NCI-H1436 (cell line): Measurements from ENCODE around the gene DCC.
A peak's percentile ranks its signal among the peaks of the same experiment; 100 is the strongest.

Experiments used
- DNase-seq: peaks from one replicate; lab custom pipeline; 2025; lab: John Stamatoyannopoulos, UW

Gene DCC

DNA sequence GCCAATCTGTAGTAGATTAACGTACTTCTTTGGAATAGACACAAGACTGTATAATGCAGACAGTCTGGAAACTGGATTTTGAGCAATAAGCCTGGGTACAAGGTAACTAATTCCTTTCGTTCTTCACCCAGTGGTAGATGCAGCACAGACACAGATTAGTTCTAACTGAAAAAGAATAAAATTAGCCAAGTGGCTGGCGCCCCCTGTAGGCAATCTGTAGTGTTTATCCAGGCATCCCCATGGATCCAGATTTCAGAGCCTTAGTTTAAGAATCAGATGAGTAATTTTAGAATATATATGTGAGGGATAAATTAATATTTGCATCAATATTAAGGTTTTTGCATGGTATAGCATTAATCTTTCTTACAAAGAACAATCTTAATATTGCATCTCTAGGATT is 563.9 kb downstream of the DCC start:
- DNase-seq, result peak; percentile 12

DNA sequence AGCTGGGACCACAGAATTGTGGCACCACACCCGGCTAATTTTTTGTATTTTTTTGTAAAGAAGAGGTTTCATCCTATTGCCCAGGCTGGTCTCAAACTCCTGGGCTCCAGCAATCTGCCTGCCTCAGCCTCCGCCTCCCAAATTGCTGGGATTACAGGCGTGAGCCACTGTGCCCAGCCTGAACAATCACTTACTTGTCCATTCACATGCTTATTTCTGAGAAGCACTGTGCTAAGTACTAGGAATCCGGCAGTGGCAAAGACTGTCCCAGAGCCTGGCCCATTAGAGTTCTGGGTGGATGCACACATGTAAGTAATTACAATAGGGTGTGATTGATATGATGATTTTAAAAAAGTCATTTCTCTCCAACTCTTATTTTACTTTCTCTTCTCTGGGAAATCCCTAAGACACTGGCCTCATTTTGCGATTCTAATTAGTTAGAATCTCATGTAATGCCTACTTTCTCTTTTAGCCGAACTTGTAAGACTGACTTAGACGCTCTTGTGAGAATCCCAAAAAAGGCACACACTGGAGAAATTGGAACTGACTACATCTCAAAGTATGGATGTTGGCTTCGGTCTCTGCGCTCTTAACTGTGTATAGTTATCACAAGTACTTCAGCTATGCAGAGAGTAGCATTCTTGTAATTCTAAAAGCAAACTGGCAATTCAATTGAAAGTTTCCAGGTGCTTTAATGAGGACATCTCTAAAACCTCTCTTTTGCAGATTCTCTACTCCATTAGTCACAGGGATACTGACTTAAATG is 567.7 kb downstream of the DCC start:
- no peak for DNase-seq

DNA sequence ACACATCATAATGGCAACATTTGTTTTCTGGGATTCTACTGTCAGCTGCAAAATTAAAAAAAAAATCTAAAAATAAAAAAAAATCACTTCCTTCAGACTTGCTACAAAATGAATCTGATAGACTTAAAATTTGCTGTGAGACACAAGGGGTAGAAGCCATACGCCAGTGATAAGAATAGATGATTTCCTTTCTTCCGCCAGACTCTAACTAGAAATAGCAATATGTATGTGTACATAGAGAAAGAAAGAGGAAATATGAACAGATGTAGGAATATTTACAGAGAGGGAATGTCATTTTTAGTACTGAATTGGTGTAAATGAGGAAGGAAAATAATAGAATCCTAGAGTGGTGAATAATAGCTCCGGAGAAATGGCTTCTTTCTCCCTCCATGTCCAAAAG is 574.2 kb downstream of the DCC start:
- DNase-seq, result no peak

GRCh38 chr18:52920665-52921064 is 580.7 kb downstream of the DCC start:
- no peak for DNase-seq

- no peak for DNase-seq
Observed at GRCh38 chr18:52933356-52933755, 593.4 kb downstream of the DCC start.

DNA sequence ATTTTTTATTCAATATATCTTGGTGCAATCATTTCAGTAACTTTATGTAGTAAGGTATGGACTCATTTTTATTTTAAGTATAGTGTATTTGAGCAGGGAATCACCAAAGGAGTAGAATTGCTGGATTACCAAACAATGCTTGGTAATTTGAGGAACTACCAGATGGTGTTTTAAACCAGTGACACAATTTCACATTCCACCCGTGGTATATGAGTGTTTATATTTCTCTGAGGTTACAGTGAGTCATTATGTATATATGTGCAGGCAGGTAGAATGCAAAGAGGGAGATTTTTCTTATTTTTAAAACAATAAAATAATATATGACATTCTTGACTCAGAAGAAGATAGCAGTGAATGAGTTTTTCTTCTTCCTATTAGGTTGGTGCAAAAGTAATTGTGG is 596.9 kb downstream of the DCC start:
- DNase-seq, result no peak

DNA sequence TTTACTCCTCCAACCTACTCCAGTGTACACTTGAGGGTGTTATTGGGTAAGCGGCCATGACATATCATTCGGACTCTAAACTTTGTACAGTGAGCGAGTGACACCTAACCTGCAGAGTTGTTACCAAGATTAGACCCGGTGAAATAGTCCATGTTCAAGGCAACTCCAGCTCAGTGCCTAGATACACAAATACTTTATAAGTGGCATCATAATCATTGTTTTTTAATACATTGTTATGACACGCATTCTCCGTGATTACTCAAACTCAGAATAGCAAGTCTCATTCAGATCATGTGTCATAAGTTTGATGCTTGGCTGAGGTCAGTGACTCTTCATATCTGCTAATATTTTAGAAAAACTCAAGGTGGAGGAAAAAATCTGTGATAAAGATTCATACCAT is 597.8 kb downstream of the DCC start:
- DNase-seq, result no peak

- no peak for DNase-seq
Observed at GRCh38 chr18:52945552-52945951, 605.6 kb downstream of the DCC start.

GRCh38 chr18:52948868-52949444 is 609.0 kb downstream of the DCC start:
- no peak for DNase-seq

- no peak for DNase-seq
Observed at GRCh38 chr18:52950155-52950554, 610.2 kb downstream of the DCC start.

GRCh38 chr18:52953387-52953786 is 613.4 kb downstream of the DCC start:
- DNase-seq, result no peak

GRCh38 chr18:52963481-52963880 is 623.5 kb downstream of the DCC start:
- no peak for DNase-seq

DNA sequence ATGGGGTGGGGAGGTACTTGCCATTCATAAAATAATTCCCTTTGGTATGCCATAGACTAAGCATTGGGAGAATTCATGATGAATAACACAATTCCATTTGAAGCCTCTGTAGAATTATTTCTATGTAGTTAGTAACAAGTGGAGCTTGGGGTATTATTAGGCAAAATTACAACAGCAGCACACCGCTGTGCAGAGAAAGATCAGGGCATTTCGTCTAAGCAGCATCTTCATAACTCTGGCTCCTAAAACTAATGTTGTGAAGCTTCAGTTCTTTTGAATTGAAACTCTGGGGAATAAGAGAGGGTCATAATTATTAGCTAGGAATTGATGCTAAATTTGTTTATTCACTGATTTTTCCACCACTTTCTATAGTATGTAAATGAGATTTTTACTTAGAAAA is 630.7 kb downstream of the DCC start:
- no peak for DNase-seq

GRCh38 chr18:52971097-52971496 is 631.1 kb downstream of the DCC start:
- no peak for DNase-seq

GRCh38 chr18:52979892-52980291 is 639.9 kb downstream of the DCC start:
- DNase-seq, result no peak

- no peak for DNase-seq
Observed at GRCh38 chr18:52991246-52991645, 651.2 kb downstream of the DCC start.

DNA sequence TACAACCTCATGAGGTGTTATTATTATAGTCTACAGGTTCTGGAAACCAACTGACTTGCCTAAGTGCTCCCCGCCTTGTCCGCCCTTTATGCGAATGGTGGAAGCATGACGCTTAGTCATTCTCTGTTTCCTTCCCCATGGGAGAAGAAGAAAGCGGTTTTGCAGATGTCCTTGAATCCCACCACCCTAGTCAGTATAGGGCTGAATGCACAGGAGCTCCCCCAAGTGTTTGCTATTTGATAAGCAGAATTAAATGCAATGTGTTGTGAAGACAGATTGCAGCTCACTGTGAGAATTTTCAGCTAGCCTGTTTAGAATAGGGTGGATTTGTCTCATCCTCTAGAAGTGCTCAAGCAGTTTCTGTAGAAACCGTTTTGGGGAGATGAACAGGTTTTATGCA is 652.0 kb downstream of the DCC start:
- peak; percentile 8 for DNase-seq

GRCh38 chr18:52995875-52996274 is 655.9 kb downstream of the DCC start:
- DNase-seq, result no peak

DNA sequence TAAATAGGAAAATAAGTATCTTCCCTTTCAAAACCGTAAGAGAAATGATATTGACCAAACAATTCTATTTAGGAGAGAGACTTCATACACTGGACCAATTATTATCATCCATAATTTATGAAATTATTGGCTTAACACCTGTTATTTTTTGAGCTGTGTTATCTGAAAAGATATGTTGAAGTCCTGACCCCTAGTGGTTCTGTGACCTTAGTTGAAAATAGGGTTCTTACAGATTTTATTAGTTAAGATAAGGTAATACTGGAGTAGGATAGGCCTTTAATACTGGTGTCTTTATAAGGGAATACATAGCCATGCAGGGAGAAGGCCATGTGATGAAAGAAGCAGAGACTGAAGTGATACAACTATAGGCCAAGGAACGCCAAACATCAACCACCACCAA is 659.6 kb downstream of the DCC start:
- DNase-seq, result no peak

DNA sequence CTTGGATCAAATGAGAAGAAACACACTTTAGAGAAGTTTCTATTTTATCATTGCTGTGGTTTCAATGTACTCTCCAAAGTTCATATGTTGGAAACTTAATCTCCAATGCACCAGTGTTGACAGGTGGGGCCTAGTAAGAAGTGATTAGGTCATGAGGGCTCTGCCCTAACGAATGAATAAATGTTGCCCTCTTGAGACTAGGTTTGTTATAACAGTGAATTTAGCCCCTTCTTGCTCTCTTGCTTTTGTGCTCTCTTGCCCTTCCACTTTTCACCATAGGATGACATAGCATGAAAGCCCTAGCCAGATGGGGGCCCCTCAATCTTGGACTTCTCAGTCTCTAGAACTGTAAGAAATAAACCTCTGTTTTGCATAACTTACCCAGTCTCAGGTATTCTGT is 664.8 kb downstream of the DCC start:
- no peak for DNase-seq

- no peak for DNase-seq
Observed at GRCh38 chr18:53018791-53019190, 678.8 kb downstream of the DCC start.

- DNase-seq, result no peak
Observed at GRCh38 chr18:53025247-53025646, 685.2 kb downstream of the DCC start.

DNA sequence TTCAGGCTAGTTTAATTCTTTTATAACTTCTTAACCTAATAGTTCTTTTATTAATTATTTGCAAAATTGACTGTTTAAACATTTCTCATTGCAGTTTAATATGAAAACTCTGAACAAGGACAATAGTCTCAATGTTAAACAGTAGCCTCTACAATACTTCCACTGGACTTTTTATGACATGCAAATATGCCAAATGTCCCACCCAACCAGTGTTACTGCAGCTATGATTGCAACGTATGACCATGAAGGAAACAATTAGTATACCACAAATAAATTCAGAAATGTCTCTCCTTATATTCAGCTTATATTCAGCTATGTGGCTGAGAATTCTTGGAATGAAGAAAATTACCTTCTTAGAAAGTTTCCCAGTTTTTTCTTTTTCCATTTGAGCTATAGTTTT is 688.6 kb downstream of the DCC start:
- no peak for DNase-seq

- DNase-seq, result no peak
Observed at GRCh38 chr18:53033128-53033527, 693.1 kb downstream of the DCC start.
